Ishikawa (cell line): ENCODE data around the gene CD4.
A peak's percentile ranks its signal among the peaks of the same experiment; 100 is the strongest.

ENCODE experiments used
- CEBPB ChIP-seq: IDR thresholded peaks from 2 replicates; pipeline ENCODE4 v1.6.1; 2012
- CREB1 ChIP-seq: IDR thresholded peaks from 2 replicates; pipeline ENCODE4 v1.6.1; 2012; ENCODE audit warnings: low read depth
- EGR1 ChIP-seq: IDR thresholded peaks from 2 replicates; pipeline ENCODE4 v1.6.1; 2012
- EP300 ChIP-seq: IDR thresholded peaks from 2 replicates; pipeline ENCODE4 v1.6.1; 2012; ENCODE audit warnings: borderline replicate concordance
- FOXM1 ChIP-seq: IDR thresholded peaks from 2 replicates; pipeline ENCODE4 v1.6.1; 2012; ENCODE audit warnings: low read depth, borderline replicate concordance
- MAX ChIP-seq: IDR thresholded peaks from 2 replicates; pipeline ENCODE4 v1.6.1; 2012
- NFIC ChIP-seq: IDR thresholded peaks from 2 replicates; pipeline ENCODE4 v1.6.1; 2012
- RAD21 ChIP-seq: IDR thresholded peaks from 2 replicates; pipeline ENCODE4 v1.6.1; 2012; ENCODE audit warnings: low read depth
- TAF1 ChIP-seq: IDR thresholded peaks from 2 replicates; pipeline ENCODE4 v1.6.1; 2012; ENCODE audit warnings: low read depth, mild to moderate bottlenecking
- TCF12 ChIP-seq: IDR thresholded peaks from 2 replicates; pipeline ENCODE4 v1.6.1; 2012; ENCODE audit warnings: low read depth
- TEAD4 ChIP-seq: IDR thresholded peaks from 2 replicates; pipeline ENCODE4 v1.6.1; 2012
- USF1 ChIP-seq: IDR thresholded peaks from 2 replicates; pipeline ENCODE4 v1.6.1; 2012
- YY1 ChIP-seq: IDR thresholded peaks from 2 replicates; pipeline ENCODE4 v1.6.1; 2012; ENCODE audit warnings: low read depth
- ZBTB7A ChIP-seq: IDR thresholded peaks from 2 replicates; pipeline ENCODE4 v1.6.1; 2012; ENCODE audit warnings: low read depth
- TF ChIP-seq, protein P1 (sequence below): IDR thresholded peaks from 2 replicates; pipeline ENCODE4 v1.6.1; 2012; ENCODE audit warnings: low read depth, mild to moderate bottlenecking

The CD4 gene

DNA sequence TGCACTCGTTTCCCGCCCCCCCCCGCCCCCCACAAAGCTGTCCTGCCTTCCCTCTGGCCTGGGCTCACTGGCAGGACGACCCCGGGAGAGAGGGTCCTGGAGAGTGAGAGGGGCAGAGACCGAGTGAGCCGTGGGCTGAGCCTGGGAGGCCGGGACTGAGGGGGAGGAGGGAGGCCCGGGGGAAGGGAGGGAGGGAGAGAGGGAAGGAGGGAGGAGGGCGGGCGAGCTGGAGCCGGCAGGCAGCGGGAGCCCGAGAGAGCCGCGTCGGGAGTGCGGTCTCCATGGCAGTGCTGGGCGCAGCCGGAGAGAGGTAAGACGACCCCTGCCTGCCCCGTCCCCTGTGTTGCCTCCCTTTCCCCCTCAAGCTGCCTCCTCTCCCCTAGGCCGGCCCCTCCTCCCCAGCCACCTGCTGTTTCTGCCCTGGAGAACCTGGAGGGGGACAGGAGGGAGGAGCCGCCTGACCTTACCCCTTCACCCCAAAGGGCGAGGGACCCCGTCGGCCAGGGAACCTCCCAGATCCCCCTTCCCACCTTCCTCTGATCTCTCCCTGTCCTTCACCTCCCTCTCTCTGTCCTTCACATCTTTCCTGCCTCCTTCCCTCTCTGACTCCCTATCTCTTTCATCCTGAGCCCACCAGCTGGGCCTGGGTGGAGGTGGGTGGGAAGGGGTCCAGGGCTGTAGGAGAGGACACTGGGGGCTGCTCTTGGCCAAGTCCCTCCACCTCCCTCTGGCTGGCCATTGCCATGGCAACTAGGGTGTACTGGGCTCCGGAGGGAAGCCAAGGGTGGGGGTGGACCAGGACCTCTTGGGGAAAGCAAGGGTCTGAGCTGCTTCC lies 32.5 kb downstream of the CD4 start, which contains the start of gene GPR162:
GPR162 (plus strand) TSS at position 231 of the 835 bp plus-strand sequence. CDS start 2,078 bp downstream, outside the sequence.
- TF ChIP-seq USF1 (no peak), ZBTB7A (peak; percentile 64)

GRCh38 chr12:6822426-6823135 lies 33.3 kb downstream of the CD4 start:
- no peak for TF ChIP-seq TCF12
- no peak for TF ChIP-seq CREB1
- no peak for TF ChIP-seq EP300
- no peak for TF ChIP-seq MAX
- TF ChIP-seq EGR1: no peak
- no peak for TF ChIP-seq TAF1
- no peak for TF ChIP-seq USF1
- TF ChIP-seq, protein P1, sequence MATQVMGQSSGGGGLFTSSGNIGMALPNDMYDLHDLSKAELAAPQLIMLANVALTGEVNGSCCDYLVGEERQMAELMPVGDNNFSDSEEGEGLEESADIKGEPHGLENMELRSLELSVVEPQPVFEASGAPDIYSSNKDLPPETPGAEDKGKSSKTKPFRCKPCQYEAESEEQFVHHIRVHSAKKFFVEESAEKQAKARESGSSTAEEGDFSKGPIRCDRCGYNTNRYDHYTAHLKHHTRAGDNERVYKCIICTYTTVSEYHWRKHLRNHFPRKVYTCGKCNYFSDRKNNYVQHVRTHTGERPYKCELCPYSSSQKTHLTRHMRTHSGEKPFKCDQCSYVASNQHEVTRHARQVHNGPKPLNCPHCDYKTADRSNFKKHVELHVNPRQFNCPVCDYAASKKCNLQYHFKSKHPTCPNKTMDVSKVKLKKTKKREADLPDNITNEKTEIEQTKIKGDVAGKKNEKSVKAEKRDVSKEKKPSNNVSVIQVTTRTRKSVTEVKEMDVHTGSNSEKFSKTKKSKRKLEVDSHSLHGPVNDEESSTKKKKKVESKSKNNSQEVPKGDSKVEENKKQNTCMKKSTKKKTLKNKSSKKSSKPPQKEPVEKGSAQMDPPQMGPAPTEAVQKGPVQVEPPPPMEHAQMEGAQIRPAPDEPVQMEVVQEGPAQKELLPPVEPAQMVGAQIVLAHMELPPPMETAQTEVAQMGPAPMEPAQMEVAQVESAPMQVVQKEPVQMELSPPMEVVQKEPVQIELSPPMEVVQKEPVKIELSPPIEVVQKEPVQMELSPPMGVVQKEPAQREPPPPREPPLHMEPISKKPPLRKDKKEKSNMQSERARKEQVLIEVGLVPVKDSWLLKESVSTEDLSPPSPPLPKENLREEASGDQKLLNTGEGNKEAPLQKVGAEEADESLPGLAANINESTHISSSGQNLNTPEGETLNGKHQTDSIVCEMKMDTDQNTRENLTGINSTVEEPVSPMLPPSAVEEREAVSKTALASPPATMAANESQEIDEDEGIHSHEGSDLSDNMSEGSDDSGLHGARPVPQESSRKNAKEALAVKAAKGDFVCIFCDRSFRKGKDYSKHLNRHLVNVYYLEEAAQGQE: no peak
- no peak for TF ChIP-seq ZBTB7A
- TF ChIP-seq YY1: no peak
- TF ChIP-seq RAD21: no peak

- no peak for TF ChIP-seq YY1
- TF ChIP-seq TAF1: no peak
- no peak for TF ChIP-seq RAD21
- TF ChIP-seq USF1: no peak
- TF ChIP-seq NFIC: no peak
- no peak for TF ChIP-seq CEBPB
These were observed 34.1 kb downstream of the CD4 start for GRCh38 chr12:6823182-6824084.

DNA sequence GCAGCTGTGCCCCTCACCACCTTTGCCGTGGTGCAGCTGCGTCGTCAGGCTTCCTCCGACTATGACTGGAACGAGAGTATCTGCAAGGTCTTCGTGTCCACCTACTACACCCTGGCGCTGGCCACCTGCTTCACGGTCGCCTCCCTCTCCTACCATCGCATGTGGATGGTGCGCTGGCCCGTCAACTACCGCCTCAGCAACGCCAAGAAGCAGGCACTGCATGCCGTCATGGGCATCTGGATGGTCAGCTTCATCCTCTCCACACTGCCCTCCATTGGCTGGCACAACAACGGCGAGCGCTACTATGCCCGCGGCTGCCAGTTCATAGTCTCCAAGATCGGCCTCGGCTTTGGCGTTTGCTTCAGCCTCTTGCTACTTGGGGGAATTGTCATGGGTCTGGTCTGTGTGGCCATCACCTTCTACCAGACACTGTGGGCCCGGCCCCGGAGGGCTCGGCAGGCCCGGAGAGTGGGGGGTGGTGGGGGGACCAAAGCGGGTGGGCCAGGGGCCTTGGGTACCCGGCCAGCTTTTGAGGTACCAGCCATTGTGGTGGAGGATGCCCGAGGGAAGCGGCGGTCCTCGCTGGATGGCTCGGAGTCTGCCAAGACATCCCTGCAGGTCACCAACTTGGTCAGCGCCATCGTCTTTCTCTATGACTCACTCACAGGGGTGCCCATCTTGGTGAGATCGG lies 34.9 kb downstream of the CD4 start:
- TF ChIP-seq TEAD4 (no peak), TAF1 (no peak), USF1 (no peak), CREB1 (no peak), RAD21 (no peak), CEBPB (no peak), TCF12 (no peak), FOXM1 (no peak), YY1 (no peak), EP300 (no peak), EGR1 (no peak), ZBTB7A (no peak), MAX (no peak)
- TF ChIP-seq, protein P1: no peak
